GM12874 (cell line): ENCODE data around the gene POLN.

ENCODE experiments used
- CTCF ChIP-seq: IDR thresholded peaks from 2 replicates; pipeline ENCODE4 v1.5.1; 2011; ENCODE audit warnings: low read depth, mild to moderate bottlenecking, control low read depth, low read length, moderate library complexity; ENCODE audit not compliant: insufficient read depth

Gene POLN

GRCh38 chr4:2036327-2036726 is 205.6 kb downstream of the POLN start:
- no peak for TF ChIP-seq CTCF

GRCh38 chr4:2025817-2026216 is 216.1 kb downstream of the POLN start:
- TF ChIP-seq CTCF: no peak

GRCh38 chr4:2024683-2025082 is 217.2 kb downstream of the POLN start:
- TF ChIP-seq CTCF: no peak
